Stimulated activated CD4-positive, alpha-beta T cell treated with anti-CD3 and anti-CD28 coated beads, TNF-alpha, amount 100 ng/mL, for 48 hours (primary cell): ENCODE data around the gene PEX1.
"Not testable (repeated sequence)": the region's sequence is repeated elsewhere in the genome, so short reads cannot be mapped to it uniquely, and the experiment has no call there.

Experiments
- DNase-seq, 3 donors: peaks; one replicate each; pipeline ENCODE4 v3.0.0-alpha.2; 2020; ENCODE audit warnings: low read depth in 3 of 3

PEX1 gene

DNA sequence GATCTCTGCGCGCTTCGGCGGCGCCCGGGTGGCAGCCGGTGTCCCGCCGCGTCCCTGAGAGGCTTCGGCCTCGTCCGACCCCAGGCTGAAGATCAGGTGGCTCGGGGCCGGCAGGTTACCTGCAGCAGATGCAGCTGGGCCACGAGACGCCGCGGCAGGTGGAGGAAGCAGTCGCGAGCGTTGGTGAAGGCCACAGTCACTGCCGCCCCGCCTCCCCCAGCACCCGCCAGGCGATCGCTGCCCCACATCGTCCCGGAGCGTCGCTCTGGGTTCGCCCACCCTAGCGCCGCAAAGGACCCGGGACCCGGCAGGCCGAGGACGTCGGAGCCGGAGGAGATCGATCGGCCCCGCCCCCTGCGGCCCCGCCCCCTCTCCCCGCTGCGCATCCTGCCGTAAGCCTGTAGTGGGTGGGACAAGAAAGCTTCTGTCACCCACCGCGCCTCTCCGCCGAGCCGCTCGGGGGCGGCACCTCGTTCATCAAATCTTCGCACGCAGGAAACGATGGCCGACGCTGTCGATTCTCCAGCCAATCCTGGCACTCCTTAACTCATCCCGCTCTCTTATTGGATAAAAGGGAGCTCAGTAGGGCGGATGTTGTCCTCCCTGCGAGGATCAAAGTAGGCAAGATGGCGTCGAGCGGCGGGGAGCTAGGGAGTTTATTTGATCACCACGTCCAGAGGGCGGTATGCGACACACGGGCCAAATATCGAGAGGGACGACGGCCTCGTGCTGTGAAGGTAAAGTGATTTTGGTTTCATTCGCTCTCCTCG, at the start of gene PEX1, which contains the start of gene RBM48:
Gene PEX1, minus strand, starts transcription at position 333 of the 770 bp plus-strand sequence. Its CDS starts 85 bp downstream, at position 248.
Gene RBM48, plus strand, starts transcription at position 608 of the 770 bp plus-strand sequence. Its CDS starts 19 bp downstream, at position 627.
- peak; percentile 86 to 94 (median 92) for DNase-seq

DNA sequence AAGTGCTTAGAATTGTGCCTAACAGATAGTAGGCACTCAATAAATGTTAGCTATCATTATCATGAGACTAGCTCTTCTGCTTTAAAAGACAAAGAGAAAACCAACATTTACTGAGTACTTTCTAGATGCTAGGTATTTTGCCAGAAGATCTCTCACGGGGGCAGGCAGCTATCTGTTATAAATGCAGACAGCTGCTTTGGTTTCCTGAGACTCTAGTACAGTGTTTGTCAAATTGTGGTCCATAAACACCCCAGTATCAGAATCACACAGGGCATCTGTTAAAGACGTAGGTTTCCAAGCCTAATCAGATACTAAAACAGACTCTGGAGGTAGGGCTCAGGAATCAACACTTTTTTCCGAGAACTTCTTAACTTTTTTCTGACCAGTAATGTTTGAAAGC, 48.0 kb upstream of the PEX1 start:
- DNase-seq = no peak

DNA sequence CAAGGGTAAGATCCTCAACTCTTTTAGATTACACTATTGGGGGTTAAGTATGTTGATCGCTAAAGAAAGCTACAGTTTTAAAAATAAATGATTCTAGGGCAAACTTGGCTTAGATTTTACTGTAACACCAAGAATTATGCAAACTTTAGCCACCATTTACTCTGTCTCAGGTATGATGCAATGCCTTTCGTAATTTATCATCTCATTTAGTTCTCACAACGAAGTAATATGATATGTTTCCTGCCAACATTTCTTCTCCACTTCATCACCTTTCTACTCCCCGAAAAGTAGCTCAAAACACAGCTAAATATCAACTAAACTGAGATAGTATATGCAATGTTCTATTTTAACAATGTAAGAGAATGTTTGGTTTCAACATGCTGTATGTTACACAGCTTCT, 40.8 kb upstream of the PEX1 start:
- DNase-seq = no peak

DNA sequence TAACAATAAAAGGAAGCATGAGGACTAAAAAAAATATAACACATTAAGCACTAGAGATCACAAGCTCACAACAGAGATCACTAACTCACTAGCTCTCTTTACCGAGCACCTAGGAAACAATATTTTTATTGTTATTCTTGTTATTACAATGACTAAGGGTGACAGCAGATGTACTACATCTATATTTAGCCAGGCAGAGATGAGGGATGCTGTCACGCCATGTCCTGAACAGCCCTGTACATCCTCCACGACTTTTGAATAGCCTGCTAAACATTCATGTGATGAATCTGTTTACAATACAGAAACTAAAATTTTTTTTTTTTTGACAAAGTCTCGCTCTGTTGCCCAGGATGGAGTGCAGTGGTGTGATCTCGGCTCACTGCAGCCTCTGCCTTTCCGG, 39.1 kb upstream of the PEX1 start:
- DNase-seq = no peak

DNA sequence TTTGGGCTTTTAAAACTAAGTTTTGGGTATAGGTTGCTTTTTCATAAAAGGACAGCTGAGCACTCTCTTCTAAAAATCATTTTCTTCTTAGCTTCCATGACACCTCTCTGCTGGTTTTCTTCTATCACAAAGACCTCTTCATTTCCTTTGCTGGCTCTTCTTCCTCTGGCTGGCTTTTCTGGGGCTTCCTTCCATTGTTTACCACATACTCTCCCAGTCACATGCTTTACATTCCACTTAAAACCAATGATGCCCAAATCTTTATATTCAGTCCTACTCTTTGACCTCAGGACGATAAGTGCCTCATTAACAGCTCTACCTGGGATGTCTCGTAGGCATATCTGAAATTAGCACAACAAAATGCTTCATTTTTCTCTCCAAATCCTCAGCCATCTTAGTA, 35.0 kb upstream of the PEX1 start:
- DNase-seq = no peak

DNA sequence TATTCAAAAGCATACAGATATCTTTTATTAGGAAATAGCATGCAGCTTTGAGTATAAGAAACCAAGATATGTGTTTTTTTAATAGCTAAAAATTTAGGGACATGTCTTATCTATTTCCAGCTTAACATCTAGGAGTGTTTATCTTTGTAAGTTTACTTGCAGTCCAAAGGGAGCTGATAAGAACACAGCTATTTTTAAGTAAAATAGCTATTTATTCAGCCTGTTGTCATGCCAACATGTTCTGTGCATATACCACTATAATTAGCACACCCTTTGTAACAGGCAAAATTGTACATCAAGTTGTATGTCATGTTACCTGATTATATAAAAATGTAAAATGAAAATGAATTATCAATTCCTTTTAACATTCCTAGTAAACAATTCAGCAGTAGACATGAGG, 32.3 kb upstream of the PEX1 start:
- DNase-seq = no peak

DNA sequence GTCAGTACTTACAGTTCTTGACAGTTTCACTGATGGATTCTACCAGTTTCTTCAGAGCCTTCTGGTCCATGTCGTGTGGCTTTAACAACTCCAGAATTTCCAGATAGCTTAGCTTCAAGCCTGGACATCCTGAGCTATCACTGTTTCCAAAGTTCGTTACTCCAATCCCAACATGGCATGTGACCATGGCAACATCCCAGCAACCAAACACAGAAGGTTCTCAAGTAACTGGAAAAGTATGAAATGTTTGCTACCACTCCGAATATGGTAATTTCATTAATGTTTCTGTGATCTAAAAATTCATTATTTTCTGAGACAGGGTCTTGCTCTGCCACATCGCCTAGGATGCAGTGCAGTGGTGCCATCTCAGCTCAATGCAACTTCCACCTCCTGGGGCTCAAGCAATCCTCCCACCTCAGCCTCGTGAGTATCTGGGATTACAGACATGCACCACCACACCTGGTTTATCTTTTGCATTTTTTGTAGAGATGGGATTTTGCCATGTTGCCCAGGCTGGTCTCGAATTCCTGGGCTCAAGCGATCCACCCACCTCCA, 29.6 kb upstream of the PEX1 start:
- no peak for DNase-seq

DNA sequence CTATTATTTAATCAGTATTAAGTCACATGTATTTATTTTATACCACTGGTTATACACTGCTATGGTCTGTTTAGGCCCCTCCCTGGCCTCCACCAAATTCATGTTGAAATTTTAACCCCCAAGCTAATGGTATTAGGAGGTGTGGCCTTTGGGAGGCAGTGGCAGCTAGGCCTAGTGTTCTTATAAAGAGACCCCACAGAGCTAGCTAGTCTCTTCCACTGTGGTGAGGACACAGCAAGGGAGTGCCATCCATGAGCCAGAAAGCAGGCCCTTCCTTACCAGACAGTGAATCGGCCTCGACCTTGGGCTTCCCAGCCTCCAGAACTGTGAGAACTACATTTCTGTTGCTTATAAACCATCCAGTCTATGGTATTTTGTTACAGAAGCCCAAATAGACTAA, 28.9 kb upstream of the PEX1 start:
- DNase-seq = no peak

DNA sequence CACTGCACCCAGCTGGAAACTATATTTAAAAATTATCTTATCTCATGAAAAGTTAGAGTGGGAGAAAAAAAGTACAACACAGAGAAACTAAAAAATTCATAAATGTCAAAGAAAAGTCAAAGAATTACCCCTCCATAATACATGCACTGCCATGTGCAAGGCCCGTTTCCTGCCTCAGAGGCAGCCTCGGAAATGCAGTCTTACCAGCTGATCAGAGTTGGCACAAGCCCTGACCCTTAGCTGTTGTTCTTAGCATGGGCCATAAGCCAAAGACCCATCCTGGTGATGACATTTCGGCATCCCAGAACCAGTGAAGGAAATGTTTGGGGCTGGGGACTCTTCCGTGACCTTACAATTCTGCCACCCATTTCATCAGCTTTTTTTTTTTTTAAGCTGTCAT, 21.9 kb upstream of the PEX1 start:
- no peak for DNase-seq

DNA sequence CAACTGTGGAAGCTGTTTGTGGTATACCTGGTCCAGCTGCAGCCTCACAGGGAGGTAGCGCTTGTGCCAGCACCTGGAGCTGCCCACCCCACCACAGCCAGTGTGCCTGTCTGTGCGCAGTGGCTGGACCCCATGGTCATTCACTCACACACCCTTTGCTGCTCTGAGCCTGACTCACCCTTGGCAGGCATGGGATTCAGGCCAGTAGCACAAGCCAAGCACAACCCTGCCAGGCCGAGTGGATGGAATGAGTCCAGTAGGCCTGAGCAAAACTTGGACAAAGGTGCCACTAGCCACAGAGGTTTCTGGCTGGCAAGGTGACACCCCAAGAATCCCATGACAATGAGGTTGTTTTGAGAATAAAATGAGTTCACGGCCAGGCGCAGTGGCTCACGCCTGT, 19.3 kb upstream of the PEX1 start:
- DNase-seq = no peak

DNA sequence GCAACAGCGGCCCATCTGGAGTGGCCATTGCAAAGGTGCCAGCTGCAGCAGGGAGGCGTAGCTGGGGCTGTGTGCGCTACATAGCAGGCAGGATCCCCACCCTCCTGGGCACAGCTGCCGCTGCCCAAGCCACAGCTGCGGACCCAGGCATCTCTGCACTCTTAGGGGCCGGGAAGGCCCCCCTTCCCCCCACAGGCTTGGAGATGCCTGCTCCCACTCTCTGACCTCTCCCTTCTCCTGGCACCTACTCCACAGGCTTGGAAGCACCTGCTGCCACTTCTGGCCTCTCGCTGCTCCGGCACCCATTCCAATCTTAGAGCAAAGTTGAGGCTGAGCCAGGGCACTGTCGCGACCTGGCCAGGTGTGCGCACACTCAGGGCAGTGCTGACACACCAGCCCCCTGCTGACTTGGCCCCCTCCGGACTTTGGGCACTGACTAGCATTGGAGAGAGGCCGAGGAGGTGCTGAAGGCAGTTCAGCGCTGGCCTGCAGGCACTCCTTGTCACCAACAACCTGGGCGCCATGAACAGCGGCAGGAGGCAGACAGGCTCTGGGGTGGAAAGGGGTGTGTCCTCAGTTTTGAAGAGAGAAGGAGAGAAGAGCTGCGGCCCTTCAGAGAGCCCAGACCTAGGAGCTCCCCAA, 18.7 kb upstream of the PEX1 start:
- no peak for DNase-seq

DNA sequence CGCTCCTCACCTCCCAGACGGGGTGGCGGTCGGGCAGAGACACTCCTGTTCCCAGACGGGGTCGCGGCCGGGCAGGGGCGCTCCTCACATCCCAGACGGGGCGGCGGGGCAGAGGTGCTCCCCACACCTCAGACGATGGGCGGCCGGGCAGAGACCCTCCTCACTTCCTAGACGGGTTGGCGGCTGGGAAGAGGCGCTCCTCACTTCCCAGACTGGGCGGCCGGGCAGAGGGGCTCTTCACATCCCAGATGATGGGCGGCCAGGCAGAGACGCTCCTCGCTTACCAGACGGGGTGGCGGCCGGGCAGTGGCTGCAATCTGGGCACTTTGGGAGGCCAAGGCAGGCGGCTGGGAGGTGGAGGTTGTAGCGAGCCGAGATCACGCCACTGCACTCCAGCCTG, 16.8 kb upstream of the PEX1 start:
- not testable (repeated sequence) for DNase-seq

DNA sequence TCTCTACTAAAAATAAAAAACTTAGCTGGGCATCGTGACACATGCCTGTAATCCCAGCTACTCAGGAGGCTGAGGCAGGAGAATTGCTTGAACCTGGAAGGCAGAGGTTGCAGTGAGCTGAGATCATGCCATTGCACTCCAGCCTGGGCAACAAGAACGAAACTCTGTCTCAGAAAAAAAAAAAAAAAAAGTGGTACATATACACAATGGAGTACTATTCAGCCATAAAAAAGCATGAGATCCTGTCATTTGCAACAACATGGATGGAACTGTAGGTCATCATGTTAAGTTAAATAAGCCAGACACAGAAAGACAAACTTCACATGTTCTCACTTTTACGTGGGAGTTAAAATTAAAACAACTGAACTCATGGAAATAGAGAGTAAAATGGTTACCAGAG, 15.2 kb upstream of the PEX1 start:
- DNase-seq = not testable (repeated sequence)

DNA sequence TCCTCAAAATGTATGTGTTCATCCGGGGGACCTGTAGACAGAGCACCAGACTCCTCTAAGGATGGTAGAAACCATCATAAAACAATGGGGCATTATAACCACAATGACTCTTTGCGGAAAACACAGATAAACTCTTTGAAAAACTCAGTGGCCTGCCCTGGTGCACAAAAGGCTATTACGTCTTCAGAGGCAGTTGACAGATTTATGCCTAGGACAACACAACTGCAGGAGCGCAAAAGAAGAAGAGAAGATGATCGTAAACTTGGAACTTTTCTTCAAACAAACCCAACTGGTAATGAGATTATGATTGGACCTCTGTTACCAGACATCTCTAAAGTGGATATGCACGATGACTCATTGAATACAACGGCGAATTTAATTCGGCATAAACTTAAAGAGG, 6.3 kb upstream of the PEX1 start:
- no peak for DNase-seq

DNA sequence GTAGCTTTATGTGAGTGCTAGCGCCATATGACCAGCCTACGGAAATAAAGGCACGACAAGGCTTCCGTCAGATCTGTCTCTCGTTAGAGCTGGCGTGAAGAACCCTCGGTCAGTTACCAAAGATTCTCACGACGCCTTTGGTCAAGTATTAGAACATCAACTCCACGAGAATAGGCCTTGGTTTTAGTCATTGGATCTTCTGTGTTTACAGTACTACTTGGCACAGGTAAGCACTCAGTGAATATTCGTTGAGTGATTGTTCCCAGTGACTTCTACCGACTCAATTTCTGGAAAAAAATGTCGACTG, 591 bp upstream of the PEX1 start:
- no peak for DNase-seq

DNA sequence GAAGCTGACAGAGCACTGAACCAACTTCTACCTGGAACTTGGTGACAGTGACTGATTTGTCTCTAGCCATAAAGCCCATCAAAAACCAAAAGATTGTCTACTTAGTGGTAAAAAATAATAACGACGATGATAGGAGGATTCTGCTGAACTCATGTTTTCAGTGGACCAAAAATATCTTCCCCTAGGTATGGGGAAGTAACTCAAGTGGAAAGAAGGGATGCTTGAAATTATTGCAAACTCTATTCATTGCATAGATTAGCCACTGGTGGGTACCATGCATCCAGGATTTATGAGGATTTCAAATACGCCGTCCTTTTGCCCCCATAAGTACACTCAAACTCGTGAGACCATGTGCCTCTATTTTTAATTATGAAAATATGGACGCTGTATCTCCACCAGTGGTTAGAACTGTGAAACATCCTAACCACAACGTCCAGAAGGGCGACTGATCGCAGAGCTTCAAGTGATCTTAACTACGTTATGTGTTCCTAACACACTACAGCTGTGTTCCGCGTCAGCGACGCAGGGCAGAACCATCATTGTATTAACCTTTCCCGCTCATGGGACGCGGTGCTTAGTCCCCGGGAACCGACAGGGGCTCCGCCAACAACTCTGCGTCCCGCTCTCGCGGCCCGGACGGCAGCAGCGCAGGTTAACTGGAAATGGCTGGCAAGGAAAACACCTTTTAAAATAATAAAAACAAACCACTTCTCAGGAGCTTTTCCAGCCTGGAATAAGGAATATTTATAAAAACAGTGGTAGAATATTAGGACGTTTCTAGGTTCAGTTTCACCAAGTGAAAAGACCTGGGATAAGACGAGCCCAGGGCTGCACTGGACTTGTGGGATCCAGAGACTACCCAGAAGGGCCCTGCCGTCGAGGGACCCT, 776 bp downstream of the PEX1 start:
- DNase-seq = peak; percentile 29 to 41 (median 38)

DNA sequence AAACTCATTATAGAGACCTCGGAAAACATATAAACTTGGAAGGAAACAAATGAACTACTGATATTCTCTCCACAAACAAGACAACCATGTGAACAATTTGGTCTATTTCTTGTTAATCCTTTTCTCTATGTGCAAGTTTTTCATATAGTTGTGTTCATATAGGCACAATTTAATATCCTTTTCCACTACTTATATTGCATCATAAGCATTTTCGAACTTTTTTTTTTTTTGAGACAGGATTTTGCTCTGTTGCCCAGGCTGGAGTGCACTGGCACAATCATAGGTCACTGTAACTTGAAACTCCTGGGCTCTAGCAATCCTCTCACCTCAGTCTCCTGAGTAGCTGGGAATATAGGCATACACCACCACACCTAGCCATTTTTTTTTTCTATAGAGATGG, 5.2 kb downstream of the PEX1 start:
- DNase-seq = no peak

DNA sequence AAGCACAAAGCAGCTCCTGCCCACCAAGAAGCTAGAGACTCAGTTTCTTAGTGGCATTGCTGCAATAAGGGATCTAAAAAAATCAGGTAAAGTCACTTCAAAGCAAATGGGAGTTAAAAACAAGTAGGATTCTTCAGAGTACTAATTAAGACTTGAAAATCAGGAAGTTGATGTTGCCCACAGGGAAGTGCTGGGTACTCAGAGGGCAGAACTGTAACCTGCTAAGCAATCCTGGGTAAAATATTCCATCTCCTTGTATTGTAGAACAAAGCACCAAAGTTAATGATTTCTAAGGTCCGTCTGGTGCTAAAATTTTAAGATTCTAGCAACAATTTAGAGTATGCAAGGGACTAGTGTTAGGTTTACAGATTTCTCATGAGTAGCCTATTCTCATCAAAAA, 8.3 kb downstream of the PEX1 start:
- DNase-seq = no peak

DNA sequence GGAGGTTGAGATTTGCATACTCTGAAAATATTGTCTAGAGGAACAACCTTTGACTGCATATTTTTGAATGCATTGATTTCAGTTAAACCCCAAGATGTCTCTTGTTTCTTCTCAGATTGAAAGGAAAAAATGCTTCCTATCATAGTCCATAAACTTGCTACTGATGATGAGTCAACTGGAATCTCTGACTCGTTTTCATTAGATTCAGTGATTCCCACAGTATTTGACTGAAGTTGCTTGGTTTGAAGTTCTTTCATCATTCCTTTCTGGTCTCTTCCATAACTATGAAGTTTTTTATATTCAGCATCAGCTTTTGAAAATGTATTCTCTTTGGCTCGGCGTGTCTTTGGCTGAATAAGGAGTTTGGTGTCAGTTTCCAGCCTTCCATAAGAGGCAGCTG, 10.7 kb downstream of the PEX1 start:
- DNase-seq = no peak

DNA sequence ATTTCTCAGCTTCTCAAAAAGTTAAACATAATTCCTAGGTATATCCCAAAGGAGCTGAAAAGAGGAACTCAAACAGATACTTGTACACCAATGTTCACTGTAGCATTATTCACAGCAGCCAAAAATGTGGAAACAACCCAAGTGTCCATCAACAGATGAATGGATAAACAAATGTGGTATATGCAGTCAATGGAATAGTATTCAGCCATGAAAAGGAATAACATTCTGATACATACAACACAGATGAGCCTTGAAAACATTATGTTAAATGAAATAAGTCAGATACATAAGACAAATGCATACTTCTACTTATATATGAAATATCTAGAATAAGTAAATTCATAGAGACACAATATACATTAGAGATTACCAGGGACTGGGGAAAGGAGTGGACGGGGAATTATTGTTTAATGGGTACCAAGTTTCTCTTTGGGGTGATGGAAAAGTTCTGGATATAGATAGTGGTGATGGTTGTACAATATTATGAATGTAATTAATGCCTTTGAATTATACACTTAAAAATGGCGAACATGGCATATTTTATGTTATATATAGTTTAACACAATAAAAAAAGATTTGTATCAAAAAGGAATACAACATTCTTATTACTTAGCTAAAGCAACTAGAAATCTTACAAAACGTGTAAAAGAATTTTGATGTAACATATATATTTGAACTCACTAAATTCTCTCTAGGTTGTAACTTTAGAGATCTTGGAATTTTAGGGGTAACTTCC, 15.0 kb downstream of the PEX1 start:
- no peak for DNase-seq

DNA sequence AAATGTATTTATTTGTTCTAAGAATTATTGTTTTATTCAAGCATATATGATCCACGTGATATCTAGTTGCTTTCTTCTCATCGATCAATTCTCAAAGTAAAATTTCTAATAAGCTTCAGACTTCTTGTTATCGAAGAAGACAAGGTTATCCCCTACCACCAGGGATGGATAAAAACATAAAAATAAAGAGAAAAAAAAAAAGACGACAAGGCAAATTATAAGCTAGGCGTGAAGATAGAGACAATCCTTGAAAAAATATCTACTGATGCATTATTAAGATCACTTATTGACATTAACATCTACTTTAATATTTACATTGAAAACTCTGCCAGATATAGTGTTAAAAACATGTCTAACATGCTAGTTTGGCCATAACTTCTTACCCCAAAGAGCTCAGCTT, 19.4 kb downstream of the PEX1 start:
- no peak for DNase-seq

DNA sequence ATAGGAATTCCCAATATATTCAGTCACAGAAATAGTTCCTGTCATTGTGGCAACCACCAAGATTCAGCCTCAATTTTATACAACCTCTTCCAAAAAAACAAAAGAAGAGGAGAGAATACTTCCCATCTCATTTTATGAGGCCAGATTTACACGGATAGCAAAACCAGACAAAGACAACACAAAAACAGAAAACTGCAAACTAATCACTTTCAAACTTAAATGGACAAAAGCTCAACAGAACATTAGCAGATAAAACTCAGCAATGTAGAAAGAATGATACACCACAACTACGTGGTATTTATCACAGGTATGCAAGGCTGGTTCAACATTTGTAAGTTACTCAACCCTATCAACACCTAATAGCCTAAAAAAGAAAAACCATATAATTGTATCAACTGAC, 22.0 kb downstream of the PEX1 start:
- no peak for DNase-seq
